Measurements from ENCODE around the gene NGFR.
A peak's percentile ranks its signal among the peaks of the same experiment; 100 is the strongest.

NGFR gene

DNA sequence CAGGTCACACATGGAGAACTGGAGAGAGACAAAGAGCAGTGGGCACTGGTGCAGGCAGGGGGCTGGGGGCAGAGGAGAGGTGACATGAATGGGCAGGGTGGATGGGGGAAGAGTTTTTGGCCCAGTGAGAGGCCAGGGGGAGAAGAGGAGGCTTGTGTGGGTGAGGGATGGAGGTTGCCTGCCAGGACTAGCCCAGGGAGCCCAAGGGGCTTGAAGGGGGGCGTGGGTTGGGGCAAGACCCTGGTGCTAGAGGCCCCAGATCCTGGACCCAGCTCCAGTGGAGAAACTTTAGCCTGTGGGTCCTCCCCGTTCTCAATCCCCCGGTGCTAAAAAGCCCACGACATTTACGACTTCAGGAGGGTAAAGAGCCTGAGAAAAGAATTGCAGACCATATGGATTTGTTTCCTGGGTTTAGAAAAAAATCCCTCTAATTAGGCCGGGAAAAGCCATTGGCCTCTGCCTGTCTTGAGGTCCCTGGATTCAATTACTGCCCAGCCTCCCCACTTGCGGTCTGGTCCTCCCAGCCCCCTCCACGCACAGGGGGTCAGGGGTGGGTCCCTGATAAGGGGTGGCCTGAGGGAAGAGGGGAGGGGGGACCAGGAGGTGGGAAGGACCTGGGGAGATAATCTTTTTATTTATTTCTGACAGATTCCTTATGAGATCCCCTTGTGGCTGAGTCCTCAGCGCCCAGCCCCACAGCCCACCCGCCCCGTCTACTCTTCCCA, 33.0 kb downstream of the NGFR start:
- peak; percentile 1 for DNase-seq (ENCODE audit: insufficient read length, low spot score)
- TF ChIP-seq PAX5 (IDR thresholded peaks at IDR 0.05; ENCODE audit: insufficient read depth, low read length, severe bottlenecking) (no peak), POU2F2 (IDR thresholded peaks at IDR 0.05; ENCODE audit: low read depth, low read length) (no peak), POLR2A (IDR thresholded peaks at IDR 0.05; ENCODE audit: low read depth, low read length) (no peak), SPI1 (IDR thresholded peaks at IDR 0.05; ENCODE audit: low read depth, low read length) (no peak), TAF1 (IDR thresholded peaks at IDR 0.05; ENCODE audit: low read depth, low read length) (no peak), POLR2AphosphoS5 (IDR thresholded peaks at IDR 0.05; ENCODE audit: low read depth, low read length) (no peak)
- FAIRE-seq = no peak

DNA sequence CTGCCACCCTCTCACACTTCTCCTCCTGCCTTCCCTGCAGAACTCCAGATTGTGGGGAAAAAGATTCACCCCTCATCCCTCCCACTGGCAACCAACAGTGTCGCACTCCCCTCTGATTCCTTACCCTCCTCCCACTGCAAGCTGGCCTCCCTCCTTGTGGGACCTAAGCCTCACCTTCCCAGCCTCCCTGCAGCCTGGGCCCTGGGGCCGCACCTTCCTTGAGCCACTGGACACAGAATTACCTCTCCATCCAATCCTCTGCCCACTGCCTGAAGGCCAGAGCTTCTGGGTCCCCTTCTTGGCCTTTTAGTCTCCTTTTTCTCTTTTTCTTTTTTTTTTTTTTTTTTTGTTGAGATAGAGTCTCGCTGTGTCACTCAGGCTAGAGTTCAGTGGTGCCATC, 33.9 kb downstream of the NGFR start:
- DNase-seq (ENCODE audit: insufficient read length, low spot score) (peak; percentile 0), FAIRE-seq (no peak)
- TF ChIP-seq TAF1 (IDR thresholded peaks at IDR 0.05; ENCODE audit: low read depth, low read length) = no peak

DNA sequence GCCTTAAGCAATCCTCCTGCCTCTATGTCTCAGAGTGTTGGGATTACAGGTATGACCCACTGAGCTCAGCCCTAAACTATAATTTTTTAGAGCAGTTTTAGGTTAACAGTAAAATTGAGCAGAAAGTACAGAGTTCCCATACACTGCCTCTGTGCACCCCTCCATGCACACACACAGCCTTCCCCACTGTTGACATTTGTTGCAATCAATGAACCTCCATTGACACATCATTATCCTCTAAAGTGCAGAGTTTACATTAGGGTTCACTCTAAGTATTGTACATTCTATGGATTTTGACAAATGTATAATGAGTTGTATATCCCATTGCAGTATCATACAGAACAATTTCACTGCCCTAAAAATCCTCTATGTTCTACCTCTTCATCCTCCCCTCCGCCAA, 35.0 kb downstream of the NGFR start:
- no peak for FAIRE-seq

DNA sequence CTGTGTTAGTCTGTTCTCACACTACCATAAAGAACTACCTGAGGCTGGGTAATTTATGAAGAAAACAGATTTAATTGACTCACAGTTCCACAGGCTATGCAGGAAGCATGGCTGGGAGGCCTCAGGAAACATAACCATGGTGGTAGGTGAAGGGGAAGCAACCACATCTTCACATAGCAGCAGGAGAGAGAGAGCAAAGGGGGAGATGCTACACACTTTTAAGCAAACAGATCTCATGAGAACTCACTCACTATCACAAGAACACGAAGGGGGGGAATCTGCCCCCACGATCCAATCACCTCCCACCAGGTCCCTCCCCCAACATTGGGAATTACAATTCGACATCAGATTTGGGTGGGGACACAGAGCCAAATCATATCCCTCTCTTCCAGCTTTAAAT, 48.8 kb downstream of the NGFR start:
- no peak for DNase-seq (ENCODE audit: insufficient read length, low spot score)
- FAIRE-seq = no peak
- no peak for TF ChIP-seq PAX5 (IDR thresholded peaks at IDR 0.05; ENCODE audit: insufficient read depth, low read length, severe bottlenecking)
- TF ChIP-seq TAF1 (IDR thresholded peaks at IDR 0.05; ENCODE audit: low read depth, low read length) = no peak
- no peak for TF ChIP-seq POLR2AphosphoS5 (IDR thresholded peaks at IDR 0.05; ENCODE audit: low read depth, low read length)
- TF ChIP-seq POU2F2 (IDR thresholded peaks at IDR 0.05; ENCODE audit: low read depth, low read length) = no peak
- no peak for TF ChIP-seq SPI1 (IDR thresholded peaks at IDR 0.05; ENCODE audit: low read depth, low read length)
- no peak for TF ChIP-seq POLR2A (IDR thresholded peaks at IDR 0.05; ENCODE audit: low read depth, low read length)

More for the DNA sequence above, 35.0 kb downstream of the NGFR start:
- no peak for TF ChIP-seq TAF1 (IDR thresholded peaks at IDR 0.05; ENCODE audit: low read depth, low read length)
- TF ChIP-seq POU2F2 (IDR thresholded peaks at IDR 0.05; ENCODE audit: low read depth, low read length) = no peak
- TF ChIP-seq SPI1 (IDR thresholded peaks at IDR 0.05; ENCODE audit: low read depth, low read length) = no peak
- TF ChIP-seq PAX5 (IDR thresholded peaks at IDR 0.05; ENCODE audit: insufficient read depth, low read length, severe bottlenecking) = no peak
- no peak for TF ChIP-seq POLR2A (IDR thresholded peaks at IDR 0.05; ENCODE audit: low read depth, low read length)
- DNase-seq (ENCODE audit: insufficient read length, low spot score) = no peak

DNA sequence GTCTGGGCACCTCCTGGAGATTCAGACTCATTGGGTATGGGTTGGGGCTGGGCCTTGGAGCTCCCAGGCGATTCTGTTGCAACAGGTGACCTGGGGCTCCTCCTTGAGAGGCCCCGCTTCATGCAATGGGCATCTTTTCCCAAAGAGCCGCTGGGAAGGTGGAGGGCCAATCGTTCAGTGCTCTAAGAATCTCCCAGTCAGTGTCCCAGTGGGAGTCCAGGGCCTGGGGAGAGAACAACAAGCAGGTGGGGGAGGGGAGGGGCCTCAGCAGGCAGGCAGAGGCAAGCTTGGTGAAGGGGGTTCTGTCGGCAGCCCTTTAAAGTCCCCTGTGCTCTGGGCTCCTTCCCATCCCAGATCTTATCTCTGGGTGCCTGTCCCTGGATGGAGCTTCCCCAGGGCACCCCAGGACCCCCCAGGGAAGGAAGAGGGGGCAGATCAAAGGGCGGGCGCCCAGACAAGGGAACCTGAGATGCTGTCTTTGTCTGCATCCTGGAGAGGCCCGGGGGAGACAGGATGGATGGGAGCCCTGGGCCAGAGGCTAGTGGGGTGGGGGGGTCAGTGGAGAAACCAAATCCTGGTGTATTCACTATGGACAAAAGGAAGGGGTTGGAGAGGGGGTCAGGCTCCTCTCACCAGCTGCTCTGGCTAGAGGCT, 50.0 kb downstream of the NGFR start:
- DNase-seq (ENCODE audit: insufficient read length, low spot score) (no peak), FAIRE-seq (no peak)
- TF ChIP-seq POLR2AphosphoS5 (IDR thresholded peaks at IDR 0.05; ENCODE audit: low read depth, low read length) (no peak), POU2F2 (IDR thresholded peaks at IDR 0.05; ENCODE audit: low read depth, low read length) (no peak), TAF1 (IDR thresholded peaks at IDR 0.05; ENCODE audit: low read depth, low read length) (no peak), POLR2A (IDR thresholded peaks at IDR 0.05; ENCODE audit: low read depth, low read length) (no peak), SPI1 (IDR thresholded peaks at IDR 0.05; ENCODE audit: low read depth, low read length) (no peak), PAX5 (IDR thresholded peaks at IDR 0.05; ENCODE audit: insufficient read depth, low read length, severe bottlenecking) (no peak)

DNA sequence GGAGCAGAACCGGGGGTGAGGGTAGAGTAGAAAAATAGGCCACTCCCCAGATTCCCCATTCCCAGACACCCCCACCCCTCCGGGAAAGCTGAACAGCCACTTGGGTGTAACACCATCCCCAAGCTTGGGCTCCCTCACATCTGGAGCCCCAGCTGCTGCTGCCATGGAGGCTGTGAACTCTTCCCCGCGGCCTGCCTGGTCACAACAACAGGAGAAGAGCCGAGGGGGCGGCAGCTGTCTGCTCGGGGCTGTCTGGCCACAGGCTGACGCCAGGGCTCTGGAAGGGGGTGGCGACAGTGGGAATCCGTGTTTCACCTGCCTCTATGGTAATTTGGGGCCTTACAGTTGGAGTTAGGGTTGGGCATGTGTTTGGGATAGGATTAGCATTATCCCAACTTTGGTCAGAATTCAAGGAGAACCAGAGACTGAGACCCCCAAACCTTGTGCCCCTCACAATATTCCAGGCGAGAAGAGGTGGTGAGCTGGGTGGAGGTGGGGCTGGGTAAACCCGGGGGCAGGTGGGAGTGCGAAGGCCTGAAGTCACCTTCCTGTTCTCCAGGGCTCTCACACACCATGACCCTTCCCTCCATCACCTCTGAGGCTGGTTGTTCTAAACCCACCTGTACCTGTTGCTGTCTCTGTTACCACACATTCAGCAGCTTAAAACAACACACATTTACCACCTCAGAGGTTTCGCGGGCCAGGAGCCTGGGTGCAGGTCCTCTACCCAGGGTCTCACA, 50.9 kb downstream of the NGFR start:
- no peak for TF ChIP-seq POU2F2 (IDR thresholded peaks at IDR 0.05; ENCODE audit: low read depth, low read length)
- TF ChIP-seq TAF1 (IDR thresholded peaks at IDR 0.05; ENCODE audit: low read depth, low read length) = no peak
- TF ChIP-seq POLR2A (IDR thresholded peaks at IDR 0.05; ENCODE audit: low read depth, low read length) = no peak
- TF ChIP-seq POLR2AphosphoS5 (IDR thresholded peaks at IDR 0.05; ENCODE audit: low read depth, low read length) = no peak
- no peak for TF ChIP-seq SPI1 (IDR thresholded peaks at IDR 0.05; ENCODE audit: low read depth, low read length)
- TF ChIP-seq PAX5 (IDR thresholded peaks at IDR 0.05; ENCODE audit: insufficient read depth, low read length, severe bottlenecking) = no peak
- DNase-seq (ENCODE audit: insufficient read length, low spot score) (no peak), FAIRE-seq (no peak)

DNA sequence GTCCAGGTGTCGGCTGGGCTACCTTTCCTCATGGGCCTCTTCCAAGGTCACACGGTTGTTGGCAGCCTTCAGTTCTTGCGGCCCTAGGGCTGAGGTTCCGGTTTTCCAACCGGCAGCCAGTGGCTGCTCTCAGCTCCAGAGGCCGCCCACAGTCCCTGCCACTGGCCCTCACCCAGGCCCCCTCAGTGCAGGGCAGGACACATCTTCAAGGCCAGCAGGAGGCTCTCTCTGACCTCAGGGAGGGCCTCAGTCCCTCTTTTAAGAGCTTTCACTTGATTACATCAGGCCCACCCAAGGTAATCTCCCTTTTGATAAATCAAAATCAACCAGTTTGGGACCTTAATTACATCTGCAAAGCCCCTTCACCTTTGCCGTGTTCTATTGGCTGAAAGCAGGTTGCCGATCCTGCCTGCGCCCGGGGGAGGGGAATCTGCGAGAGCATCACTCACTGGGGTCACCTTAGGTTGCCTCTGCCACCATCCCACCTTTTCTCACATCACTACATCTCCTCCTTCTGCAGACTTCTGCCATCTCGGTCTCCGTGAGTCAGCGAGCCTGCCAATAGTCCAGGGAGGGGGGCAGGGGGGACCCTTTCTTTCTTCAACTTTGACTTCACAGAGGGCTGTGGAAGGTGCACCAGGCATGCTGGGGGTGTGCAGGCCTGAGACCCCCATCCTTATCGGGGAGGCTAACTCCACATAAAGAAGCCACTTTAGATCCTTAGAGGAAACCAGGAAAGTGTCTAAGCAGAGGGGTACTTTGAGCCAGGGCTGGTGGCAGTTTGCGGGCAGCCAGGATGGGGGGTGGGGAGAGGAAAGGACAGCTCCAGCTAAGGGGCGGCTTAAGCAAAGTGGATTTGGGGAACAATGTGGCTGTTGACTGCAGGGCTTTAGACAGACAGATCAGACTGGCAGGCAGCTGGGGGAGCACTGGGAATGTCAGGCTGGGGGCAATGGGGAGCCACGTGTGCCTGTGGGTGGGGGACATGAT, 51.7 kb downstream of the NGFR start:
- TF ChIP-seq POU2F2 (IDR thresholded peaks at IDR 0.05; ENCODE audit: low read depth, low read length) = no peak
- TF ChIP-seq PAX5 (IDR thresholded peaks at IDR 0.05; ENCODE audit: insufficient read depth, low read length, severe bottlenecking) = no peak
- TF ChIP-seq TAF1 (IDR thresholded peaks at IDR 0.05; ENCODE audit: low read depth, low read length) = no peak
- TF ChIP-seq POLR2A (IDR thresholded peaks at IDR 0.05; ENCODE audit: low read depth, low read length) = no peak
- no peak for TF ChIP-seq POLR2AphosphoS5 (IDR thresholded peaks at IDR 0.05; ENCODE audit: low read depth, low read length)
- TF ChIP-seq SPI1 (IDR thresholded peaks at IDR 0.05; ENCODE audit: low read depth, low read length) = no peak
- no peak for FAIRE-seq
- no peak for DNase-seq (ENCODE audit: insufficient read length, low spot score)

DNA sequence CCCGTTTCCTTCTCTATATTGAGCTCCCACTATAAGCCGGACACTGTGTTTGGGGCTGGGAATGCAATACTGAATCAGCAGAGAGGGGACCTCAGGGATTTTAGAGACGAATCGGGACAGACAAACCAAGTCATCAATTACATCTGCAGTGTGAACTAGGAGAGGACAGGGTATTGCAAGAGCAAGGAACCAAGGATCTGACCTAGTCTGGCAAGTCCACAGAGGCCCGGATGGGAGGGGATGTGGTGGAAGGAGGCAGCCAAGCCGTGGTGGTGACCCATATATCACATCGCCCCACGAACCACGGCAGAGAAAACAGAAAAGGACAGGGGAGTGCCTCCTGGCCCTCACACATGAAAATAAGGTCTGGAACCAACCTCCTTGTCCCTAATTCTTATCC, 52.5 kb downstream of the NGFR start:
- FAIRE-seq = no peak
- TF ChIP-seq POLR2A (IDR thresholded peaks at IDR 0.05; ENCODE audit: low read depth, low read length) = no peak
- TF ChIP-seq POLR2AphosphoS5 (IDR thresholded peaks at IDR 0.05; ENCODE audit: low read depth, low read length) = no peak
- no peak for TF ChIP-seq TAF1 (IDR thresholded peaks at IDR 0.05; ENCODE audit: low read depth, low read length)

DNA sequence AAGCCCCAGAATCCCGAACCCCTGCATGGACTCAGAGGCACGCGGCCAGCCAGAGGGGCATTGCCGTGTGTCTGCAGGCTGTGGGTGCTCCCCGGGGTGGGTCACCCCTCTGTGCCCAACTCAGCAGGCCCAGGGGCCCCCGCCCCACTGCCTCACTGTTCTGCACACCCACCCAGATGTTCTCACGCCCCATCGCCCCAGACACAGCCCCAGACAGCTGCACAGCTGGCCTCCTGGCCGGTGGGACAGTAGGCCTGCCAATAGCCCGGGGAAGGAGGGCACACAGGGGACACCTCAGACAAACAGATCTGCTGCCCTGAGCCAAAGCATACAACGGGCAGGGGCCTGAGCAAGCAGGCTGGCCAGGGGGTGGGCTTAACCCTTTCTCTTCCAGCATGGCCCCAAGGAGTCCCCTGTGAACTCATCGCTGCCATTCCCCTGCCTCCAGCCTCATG, 53.0 kb downstream of the NGFR start:
- DNase-seq (ENCODE audit: insufficient read length, low spot score) (no peak), FAIRE-seq (no peak)
- TF ChIP-seq PAX5 (IDR thresholded peaks at IDR 0.05; ENCODE audit: insufficient read depth, low read length, severe bottlenecking) = no peak
- no peak for TF ChIP-seq POLR2AphosphoS5 (IDR thresholded peaks at IDR 0.05; ENCODE audit: low read depth, low read length)
- no peak for TF ChIP-seq SPI1 (IDR thresholded peaks at IDR 0.05; ENCODE audit: low read depth, low read length)
- TF ChIP-seq TAF1 (IDR thresholded peaks at IDR 0.05; ENCODE audit: low read depth, low read length) = no peak
- TF ChIP-seq POLR2A (IDR thresholded peaks at IDR 0.05; ENCODE audit: low read depth, low read length) = no peak
- TF ChIP-seq POU2F2 (IDR thresholded peaks at IDR 0.05; ENCODE audit: low read depth, low read length) = no peak

More for the DNA sequence above, 52.5 kb downstream of the NGFR start:
- DNase-seq (ENCODE audit: insufficient read length, low spot score) = no peak
